ENCODE data around the gene UBE2F. TPM values are rescaled to one million over a fixed set of nuclear protein-coding genes. Genes with fewer than 3 reads are reported as not detected.
A peak's percentile ranks its signal among the peaks of the same experiment; 100 is the strongest.

The UBE2F gene
- total RNA-seq, 1 experiment from 2014 or later, result 116 TPM

DNA sequence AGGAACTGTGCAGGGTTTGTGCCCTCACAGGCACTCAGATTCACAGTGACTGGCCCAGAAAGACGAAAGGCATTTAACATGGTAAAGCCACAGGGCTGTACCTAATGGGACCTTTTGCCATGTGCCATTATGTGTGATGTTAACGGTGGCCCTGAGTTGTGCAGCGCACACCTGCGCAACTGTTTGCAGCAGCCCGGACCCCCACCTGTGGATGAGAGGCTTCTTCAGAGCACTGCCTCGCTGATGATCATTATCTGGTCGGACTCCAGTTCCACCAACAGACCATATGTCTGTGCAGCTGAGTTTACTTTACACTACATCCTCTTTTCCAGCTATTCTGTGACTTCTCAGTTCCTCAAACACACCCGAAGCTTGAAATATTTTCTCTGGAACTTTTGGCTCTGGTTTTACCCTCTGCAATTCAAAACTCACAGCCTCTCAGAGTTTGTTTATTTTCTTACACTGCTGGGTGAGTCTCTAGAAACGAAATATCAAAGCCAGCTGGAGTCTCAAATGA, 35.6 kb upstream of the UBE2F start:
- Mint-ChIP-seq H3K9me3 (ENCODE audit: unreplicated experiment) (peaks cover 10% of the 10 kb centered on the region), H3K4me1 (ENCODE audit: insufficient read depth, unreplicated experiment) (peaks cover 26% of the 10 kb centered on the region), H3K4me3 (ENCODE audit: unreplicated experiment) (no peak overlapping the region), H3K27ac (ENCODE audit: low read depth, unreplicated experiment) (no peak overlapping the region), H3K27me3 (ENCODE audit: insufficient read depth, unreplicated experiment) (no peaks in the 10 kb centered on the region), H3K36me3 (ENCODE audit: insufficient read depth, unreplicated experiment) (no peaks in the 10 kb centered on the region)
- DNase-seq (ENCODE audit: unreplicated experiment), result no peak
- TF ChIP-seq, protein P1, sequence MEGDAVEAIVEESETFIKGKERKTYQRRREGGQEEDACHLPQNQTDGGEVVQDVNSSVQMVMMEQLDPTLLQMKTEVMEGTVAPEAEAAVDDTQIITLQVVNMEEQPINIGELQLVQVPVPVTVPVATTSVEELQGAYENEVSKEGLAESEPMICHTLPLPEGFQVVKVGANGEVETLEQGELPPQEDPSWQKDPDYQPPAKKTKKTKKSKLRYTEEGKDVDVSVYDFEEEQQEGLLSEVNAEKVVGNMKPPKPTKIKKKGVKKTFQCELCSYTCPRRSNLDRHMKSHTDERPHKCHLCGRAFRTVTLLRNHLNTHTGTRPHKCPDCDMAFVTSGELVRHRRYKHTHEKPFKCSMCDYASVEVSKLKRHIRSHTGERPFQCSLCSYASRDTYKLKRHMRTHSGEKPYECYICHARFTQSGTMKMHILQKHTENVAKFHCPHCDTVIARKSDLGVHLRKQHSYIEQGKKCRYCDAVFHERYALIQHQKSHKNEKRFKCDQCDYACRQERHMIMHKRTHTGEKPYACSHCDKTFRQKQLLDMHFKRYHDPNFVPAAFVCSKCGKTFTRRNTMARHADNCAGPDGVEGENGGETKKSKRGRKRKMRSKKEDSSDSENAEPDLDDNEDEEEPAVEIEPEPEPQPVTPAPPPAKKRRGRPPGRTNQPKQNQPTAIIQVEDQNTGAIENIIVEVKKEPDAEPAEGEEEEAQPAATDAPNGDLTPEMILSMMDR (IDR thresholded peaks at IDR 0.05; ENCODE audit: unreplicated experiment), result no peak
- ChIA-PET CTCF (interaction anchor here (1.3 kb wide), 1 partner anchor 9 kb away, joined by 4 read pairs; no protein-coding TSS in a partner anchor), POLR2A (no interaction called here)
- no TSS peak for BruUV-seq (replicated peaks)
- intact Hi-C loops (cut with micrococcal nuclease), result no loop called here

DNA sequence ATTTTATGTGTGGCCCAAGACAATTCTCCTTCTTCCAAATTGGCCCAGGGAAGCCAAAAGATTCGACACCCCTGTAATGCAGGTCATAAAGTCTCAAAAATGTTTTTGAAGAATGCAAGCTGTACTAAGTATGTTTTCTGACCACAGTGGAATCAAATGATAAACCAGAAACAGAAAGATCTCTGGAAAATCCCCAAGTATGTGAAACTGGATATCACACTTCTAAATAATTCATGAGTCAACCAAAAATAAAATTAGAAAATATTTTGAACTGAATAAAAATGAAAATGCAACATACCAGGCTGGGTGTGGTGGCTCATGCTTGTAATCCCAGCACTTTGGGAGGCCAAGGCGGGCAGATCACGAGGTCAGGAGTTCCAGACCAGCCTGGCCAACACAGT, 34.1 kb upstream of the UBE2F start:
- peaks cover 25% of the 10 kb centered on the region for H3K4me1 Mint-ChIP-seq (ENCODE audit: insufficient read depth, unreplicated experiment)
- ChIA-PET CTCF (no interaction called here), POLR2A (interaction anchor here (1.2 kb wide), 1 partner anchor 32 kb away, joined by 5 read pairs; no protein-coding TSS in a partner anchor)
- H3K9me3 Mint-ChIP-seq (ENCODE audit: unreplicated experiment), result peaks cover 10% of the 10 kb centered on the region
- BruUV-seq (replicated peaks), result no TSS peak
- no peaks in the 10 kb centered on the region for H3K36me3 Mint-ChIP-seq (ENCODE audit: insufficient read depth, unreplicated experiment)
- H3K4me3 Mint-ChIP-seq (ENCODE audit: unreplicated experiment), result no peak overlapping the region
- no peak overlapping the region for H3K27ac Mint-ChIP-seq (ENCODE audit: low read depth, unreplicated experiment)
- intact Hi-C loops (cut with micrococcal nuclease), result no loop called here
- DNase-seq (ENCODE audit: unreplicated experiment), result no peak
- TF ChIP-seq, protein P1 (IDR thresholded peaks at IDR 0.05; ENCODE audit: unreplicated experiment), result no peak
- no peaks in the 10 kb centered on the region for H3K27me3 Mint-ChIP-seq (ENCODE audit: insufficient read depth, unreplicated experiment)

DNA sequence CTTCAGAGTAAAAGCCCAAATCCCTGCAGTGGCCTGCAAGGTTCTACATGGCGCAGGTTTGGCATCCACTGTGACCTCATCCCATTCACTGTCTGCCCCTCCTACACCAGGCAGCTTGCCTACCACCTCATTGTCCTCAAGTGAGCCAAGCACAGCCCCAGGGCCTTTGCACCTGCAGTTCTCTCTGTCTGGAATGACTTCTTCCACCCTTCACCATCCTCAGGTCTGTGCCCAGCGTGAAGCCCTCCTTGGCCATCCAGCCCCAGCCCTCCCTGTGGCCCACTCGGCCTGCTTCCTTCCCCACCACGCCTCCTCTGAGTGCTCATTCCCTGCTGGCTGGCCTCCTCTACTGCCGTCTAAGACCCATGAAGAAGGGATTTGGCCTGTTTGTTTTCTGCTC, 32.6 kb upstream of the UBE2F start:
- H3K27ac Mint-ChIP-seq (ENCODE audit: low read depth, unreplicated experiment), result peak overlapping the region; percentile 93
- TF ChIP-seq, protein P1 (IDR thresholded peaks at IDR 0.05; ENCODE audit: unreplicated experiment), result no peak
- H3K4me1 Mint-ChIP-seq (ENCODE audit: insufficient read depth, unreplicated experiment), result peaks cover 25% of the 10 kb centered on the region
- intact Hi-C loops (cut with micrococcal nuclease), result no loop called here
- ChIA-PET CTCF (no interaction called here), POLR2A (no interaction called here)
- no peak for DNase-seq (ENCODE audit: unreplicated experiment)
- no peak overlapping the region for H3K4me3 Mint-ChIP-seq (ENCODE audit: unreplicated experiment)
- no peaks in the 10 kb centered on the region for H3K27me3 Mint-ChIP-seq (ENCODE audit: insufficient read depth, unreplicated experiment)
- H3K9me3 Mint-ChIP-seq (ENCODE audit: unreplicated experiment), result peaks cover 10% of the 10 kb centered on the region
- no peaks in the 10 kb centered on the region for H3K36me3 Mint-ChIP-seq (ENCODE audit: insufficient read depth, unreplicated experiment)
- no TSS peak for BruUV-seq (replicated peaks)

DNA sequence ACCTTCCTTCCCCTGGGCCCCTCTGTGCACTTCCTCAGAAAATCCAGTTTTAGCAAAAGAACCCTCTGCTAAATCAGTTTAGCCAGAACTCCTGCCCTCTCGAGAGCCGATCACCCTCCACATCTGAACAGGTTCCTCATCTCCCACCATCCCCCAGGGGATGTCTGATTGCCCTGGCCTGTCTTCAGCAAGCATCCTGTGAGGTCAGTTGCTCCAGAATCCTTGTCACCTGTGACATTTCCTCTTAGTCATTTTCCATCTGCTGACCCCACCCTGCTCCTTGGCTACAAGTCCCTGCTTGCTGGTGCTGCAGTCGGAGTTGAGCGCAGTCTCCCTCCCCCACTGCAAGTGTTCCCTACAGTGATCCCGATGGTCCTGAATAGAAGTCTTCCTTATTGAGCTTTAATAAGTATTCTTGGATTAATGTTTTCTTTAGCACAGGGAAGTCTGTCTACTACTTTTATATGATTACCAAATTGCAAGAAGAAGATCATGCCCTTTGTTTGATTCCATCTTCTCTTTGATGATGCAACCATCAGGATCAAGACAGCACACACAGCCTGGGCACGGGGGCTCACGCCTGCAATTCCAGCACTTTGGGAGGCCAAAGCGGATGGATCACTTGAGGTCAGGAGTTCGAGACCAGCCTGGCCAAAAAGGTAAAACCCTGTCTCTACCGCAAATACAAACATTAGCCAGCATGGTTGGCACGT, 30.9 kb upstream of the UBE2F start:
- intact Hi-C loops (cut with micrococcal nuclease), result no loop called here
- peaks cover 38% of the 10 kb centered on the region for H3K4me1 Mint-ChIP-seq (ENCODE audit: insufficient read depth, unreplicated experiment)
- H3K4me3 Mint-ChIP-seq (ENCODE audit: unreplicated experiment), result no peak overlapping the region
- H3K27ac Mint-ChIP-seq (ENCODE audit: low read depth, unreplicated experiment), result peak overlapping the region; percentile 65
- TF ChIP-seq, protein P1 (IDR thresholded peaks at IDR 0.05; ENCODE audit: unreplicated experiment), result no peak
- H3K27me3 Mint-ChIP-seq (ENCODE audit: insufficient read depth, unreplicated experiment), result no peaks in the 10 kb centered on the region
- H3K36me3 Mint-ChIP-seq (ENCODE audit: insufficient read depth, unreplicated experiment), result no peaks in the 10 kb centered on the region
- CTCF ChIA-PET, result interaction anchor here (0.5 to 0.6 kb wide), 3 partner anchors 33 to 366 kb away, joined by 3 to 4 read pairs (median 3); no protein-coding TSS in a partner anchor
- no peaks in the 10 kb centered on the region for H3K9me3 Mint-ChIP-seq (ENCODE audit: unreplicated experiment)
- no TSS peak for BruUV-seq (replicated peaks)
- POLR2A ChIA-PET, result interaction anchor here (0.7 to 1.9 kb wide), 4 partner anchors 9 to 51 kb away, joined by 3 to 11 read pairs (median 4); no protein-coding TSS in a partner anchor
- peak; percentile 65 for DNase-seq (ENCODE audit: unreplicated experiment)

Data from MCF 10A (cell line).